Measurements from ENCODE around the gene LY6G5C.
A peak's percentile ranks its signal among the peaks of the same experiment; 100 is the strongest.

The LY6G5C gene

DNA sequence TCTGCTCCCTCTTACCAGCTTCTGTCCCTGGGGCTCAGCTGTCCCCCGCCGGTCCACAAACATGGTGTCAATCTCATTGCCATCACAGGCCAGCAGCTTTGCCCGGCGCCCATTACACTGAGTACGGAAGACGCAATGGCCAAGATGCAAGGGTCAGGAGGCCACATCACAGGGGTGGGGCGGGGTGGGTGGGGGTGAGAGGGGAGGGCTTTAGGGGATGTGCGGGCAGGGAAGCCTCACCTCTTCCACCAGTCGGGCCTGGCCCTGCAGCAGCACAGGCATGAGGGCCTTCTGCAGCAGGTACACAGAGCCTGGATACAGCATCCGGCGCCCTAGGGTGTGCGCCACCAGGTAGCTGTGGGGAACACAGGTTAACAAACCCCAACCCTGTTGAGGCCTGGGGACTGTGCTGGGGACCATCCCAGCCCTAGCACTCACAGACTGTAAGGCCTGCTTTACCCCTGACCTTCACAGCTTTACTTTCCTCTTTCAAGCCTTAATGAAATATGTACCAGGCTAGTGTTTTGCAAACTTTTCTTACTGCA lies 10.8 kb upstream of the LY6G5C start:
- TF ChIP-seq, protein P1, sequence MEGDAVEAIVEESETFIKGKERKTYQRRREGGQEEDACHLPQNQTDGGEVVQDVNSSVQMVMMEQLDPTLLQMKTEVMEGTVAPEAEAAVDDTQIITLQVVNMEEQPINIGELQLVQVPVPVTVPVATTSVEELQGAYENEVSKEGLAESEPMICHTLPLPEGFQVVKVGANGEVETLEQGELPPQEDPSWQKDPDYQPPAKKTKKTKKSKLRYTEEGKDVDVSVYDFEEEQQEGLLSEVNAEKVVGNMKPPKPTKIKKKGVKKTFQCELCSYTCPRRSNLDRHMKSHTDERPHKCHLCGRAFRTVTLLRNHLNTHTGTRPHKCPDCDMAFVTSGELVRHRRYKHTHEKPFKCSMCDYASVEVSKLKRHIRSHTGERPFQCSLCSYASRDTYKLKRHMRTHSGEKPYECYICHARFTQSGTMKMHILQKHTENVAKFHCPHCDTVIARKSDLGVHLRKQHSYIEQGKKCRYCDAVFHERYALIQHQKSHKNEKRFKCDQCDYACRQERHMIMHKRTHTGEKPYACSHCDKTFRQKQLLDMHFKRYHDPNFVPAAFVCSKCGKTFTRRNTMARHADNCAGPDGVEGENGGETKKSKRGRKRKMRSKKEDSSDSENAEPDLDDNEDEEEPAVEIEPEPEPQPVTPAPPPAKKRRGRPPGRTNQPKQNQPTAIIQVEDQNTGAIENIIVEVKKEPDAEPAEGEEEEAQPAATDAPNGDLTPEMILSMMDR (IDR thresholded peaks at IDR 0.05): no peak

DNA sequence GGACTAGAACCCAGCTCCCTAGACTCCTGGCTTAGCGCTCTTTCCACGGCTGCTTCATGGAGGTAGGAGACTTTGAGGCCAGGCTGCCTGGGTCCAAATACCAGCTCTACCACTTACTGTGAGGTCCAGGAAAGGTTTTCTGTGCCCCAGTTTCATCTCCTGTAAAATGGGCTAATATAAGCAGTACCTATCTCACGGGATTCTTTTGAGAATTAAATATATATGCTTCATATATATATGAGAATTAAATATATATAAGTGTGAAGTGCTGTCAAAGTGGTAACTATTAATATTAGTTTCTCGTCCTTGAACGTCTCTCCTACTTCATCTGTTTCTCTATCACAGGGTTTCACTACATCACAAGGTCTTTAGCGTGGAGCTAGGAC lies 10.2 kb upstream of the LY6G5C start:
- TF ChIP-seq, protein P1 (IDR thresholded peaks at IDR 0.05): no peak

DNA sequence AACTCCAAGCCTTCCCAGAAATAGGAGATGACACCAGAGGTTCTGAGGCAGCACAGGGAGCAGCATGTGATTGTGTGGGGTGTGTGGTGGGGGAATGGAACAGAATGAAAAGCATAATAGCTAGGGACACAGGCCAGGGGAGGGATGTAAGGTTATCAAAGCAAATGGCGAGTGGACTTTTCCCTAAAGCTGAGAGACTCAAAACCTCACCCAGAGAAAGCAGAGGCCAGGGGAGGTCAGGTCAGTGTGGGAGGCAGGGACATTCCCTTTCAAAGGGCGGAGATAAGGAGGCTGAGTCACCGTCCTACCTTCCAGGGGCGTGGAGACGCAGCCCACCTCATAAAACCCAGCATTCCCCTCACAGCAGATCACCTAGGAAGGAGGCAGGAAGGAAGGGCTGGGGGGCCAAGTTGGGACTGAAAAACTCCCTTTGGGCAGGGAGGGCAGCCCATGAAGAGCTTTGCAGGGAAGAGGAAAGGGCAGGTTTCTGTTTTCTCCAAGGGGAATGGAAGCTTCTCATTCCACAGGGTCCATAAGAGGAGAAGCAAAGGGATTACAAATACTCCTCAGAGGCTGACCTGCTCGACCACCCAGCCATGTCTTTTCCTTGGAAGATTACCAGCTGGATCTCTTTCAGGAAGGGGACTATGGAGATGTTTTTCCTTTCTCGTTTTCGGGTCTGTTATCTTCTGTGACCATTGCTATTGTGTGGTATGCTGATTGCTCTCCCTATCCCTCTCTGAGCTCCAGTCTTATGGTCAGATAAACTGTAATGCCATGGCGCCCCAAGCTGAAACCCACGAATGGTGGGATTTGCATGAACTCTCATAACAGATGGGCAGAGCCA lies 9.6 kb upstream of the LY6G5C start:
- TF ChIP-seq, protein P1 (IDR thresholded peaks at IDR 0.05): no peak

DNA sequence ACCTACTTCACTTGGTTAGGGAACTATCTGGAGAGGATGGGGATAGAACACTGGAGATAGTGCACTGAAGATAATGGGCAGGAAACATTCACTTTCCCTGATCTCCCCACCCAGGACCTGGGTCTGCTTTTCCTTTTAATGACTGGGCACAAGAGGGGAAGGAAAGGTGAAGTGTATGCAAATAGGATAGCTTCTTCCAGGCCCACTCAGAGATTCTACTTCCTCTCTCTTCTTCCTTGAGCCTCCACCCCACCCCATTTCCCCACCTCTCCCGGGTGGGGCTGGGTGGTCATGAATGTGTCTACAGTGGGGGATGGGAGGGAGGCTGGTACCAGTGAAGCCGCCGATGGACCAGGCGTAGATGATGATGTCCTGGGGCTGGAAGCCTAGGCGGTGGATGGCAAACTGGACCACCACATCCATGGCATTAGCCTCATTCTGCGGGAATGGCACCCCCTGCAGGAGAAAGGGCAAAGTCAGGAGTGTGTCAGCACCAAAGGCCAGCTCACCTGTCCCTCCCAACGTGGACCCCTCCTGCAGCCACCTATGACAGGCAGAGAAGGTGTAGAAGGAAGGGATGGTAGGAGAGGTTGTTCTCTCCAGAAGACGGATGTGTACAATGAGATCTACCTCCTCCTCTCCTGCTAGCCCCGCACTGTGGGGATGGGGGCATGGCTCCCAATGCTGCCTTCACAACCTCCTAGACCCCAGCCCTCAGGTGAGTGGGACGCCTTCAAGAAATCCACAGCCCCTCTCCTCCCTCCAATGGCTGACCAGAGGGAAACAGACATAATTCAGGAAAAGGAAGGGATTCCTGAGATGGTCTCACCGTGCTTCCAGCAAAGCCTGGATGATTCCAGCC lies 8.6 kb upstream of the LY6G5C start:
- TF ChIP-seq, protein P1 (IDR thresholded peaks at IDR 0.05): peak; percentile 36

DNA sequence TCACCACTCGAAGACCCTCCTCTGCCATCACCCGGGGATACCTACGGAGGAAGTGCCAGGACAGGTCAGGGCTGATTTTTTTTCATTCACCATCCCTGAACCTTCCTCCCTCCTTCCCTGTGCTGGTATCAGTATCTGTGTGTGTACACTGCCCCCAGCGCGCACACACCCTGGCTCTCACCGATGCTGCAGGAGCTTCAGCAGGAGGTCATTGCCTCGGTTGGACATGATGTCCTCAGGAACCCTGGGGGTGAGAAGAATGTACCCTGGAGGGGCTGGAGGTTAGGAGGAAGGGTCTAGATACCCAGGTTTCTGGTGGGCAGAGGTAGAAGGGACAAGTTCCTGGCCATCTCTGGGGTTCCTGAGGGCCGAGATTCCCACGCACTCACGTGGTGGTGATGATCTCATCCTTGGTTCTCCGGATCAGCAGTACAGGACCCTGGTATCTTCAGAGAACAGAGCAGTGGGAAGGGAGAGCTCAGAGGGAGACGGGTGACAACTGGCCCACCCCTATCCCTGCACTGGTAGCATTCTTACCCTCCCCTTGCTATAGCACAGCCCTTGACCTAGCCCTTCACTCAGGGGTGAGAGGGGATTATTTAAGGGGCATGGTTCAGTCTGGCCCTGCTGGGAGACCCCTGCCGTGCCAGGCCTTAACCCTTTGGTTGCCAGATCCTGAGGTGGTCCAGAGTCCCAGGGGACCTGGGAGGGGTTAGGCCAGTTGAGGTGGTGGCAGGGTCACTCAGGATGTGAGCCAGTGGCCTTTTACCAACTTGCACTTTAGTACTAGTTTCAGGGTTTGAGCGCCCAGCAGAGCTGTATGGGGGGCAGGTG lies 7.2 kb upstream of the LY6G5C start:
- TF ChIP-seq, protein P1 (IDR thresholded peaks at IDR 0.05): no peak

DNA sequence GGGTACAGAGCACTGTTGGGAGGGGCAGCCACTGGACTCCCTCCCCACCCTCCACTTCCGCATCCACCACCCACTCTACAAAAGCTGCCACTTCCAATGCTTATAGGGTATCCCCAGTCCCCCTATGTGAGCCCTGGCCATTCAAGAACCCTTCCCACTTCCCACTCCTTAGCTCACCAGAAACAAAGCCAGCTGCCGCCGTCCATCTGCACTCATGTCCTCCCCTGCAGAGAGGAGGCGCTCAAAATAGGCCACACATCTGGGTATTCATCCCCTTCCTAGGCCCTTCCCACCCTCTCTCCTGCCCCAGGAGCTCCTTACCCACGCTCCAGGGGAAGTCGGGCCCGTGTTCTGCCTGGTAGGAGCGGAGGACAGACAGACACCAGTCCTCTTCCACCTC lies 6.5 kb upstream of the LY6G5C start:
- TF ChIP-seq, protein P1 (IDR thresholded peaks at IDR 0.05): no peak

DNA sequence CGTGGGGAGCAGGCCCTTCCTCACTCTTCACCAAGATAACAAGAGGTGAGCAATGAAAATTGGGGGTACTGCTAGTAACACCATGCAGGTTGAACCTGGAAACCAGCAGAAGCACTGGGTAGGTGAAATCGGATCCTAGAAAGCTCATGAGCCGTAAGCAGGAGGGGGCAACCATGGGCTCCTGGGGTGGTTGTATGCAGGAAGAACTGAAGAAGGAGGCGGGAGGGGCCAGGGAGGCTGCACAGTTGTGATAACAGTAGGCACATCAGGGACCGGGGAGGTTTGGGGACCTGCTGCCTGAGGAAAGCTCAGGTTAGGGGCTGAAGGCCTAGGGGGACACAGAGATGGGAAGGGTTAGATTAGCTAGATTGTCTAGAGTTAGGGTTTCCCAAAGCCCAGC lies 5.6 kb upstream of the LY6G5C start:
- TF ChIP-seq, protein P1 (IDR thresholded peaks at IDR 0.05): no peak
